ENCODE measurements around the gene JPH4.

JPH4 gene

DNA sequence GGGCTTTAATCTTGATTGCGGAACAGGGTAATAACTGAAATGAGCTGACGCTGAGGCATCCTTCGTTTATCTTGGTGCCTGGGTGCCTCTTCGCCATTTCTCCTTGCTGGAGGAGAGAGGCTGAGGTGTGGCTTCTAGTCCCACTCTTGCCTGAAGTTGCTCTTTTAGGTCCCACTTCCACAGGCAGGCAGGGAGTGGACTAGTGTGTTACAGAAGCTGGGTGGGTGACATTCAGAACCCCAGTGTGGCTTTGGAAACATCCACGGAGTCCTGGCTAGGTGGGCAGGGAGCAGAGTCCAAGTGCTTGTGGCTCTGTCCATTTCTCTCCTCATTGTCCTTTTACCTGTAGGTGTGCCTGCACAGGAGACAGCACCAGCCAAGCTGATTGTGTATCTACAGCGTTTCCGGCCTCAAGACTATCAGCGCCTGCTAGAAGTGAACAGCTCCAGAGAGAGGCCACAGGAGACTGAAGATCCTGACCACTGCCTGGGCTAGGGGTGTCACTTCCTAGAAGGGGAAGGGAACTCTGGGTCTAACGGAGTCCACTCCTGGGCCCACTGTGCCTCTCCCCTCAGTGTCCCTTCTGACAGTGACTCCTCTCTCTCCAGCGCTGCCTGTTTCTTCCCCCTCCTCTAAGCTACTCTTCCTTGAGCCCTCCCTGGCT lies 20.1 kb downstream of the JPH4 start:
- H3K4me3 ChIP-seq (ENCODE audit: low read depth, low read length) = no peak overlapping the region
- no peak for DNase-seq (ENCODE audit: low read depth)
- TF ChIP-seq POLR2A (IDR thresholded peaks at IDR 0.05; ENCODE audit: extremely low read depth, insufficient read length) = no peak
- TF ChIP-seq MYC (IDR thresholded peaks at IDR 0.05; ENCODE audit: low read depth, low read length) = no peak
- TF ChIP-seq, protein P1, sequence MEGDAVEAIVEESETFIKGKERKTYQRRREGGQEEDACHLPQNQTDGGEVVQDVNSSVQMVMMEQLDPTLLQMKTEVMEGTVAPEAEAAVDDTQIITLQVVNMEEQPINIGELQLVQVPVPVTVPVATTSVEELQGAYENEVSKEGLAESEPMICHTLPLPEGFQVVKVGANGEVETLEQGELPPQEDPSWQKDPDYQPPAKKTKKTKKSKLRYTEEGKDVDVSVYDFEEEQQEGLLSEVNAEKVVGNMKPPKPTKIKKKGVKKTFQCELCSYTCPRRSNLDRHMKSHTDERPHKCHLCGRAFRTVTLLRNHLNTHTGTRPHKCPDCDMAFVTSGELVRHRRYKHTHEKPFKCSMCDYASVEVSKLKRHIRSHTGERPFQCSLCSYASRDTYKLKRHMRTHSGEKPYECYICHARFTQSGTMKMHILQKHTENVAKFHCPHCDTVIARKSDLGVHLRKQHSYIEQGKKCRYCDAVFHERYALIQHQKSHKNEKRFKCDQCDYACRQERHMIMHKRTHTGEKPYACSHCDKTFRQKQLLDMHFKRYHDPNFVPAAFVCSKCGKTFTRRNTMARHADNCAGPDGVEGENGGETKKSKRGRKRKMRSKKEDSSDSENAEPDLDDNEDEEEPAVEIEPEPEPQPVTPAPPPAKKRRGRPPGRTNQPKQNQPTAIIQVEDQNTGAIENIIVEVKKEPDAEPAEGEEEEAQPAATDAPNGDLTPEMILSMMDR (IDR thresholded peaks at IDR 0.05; ENCODE audit: low read depth, low read length) = no peak
- TF ChIP-seq, protein P2, sequence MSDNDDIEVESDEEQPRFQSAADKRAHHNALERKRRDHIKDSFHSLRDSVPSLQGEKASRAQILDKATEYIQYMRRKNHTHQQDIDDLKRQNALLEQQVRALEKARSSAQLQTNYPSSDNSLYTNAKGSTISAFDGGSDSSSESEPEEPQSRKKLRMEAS (IDR thresholded peaks at IDR 0.05; ENCODE audit: low read depth, low read length) = no peak

DNA sequence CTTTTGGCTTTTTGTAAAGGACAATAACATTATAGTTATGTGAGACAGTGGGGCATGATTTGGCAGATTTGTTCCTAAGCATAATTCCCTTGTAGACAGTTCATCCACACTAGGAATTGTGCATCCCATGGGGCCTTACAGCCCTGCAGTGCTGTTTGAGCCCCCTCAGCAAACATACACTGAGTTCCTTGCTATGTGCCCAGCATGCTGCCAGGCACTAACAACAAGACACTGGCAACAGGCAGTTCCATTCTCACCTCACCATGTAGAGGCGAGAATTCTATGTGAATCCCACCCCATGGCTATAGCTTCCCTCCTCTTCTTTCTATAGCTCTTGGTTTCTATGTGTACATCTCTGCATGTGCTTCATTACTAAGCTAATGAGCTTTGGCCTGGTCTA lies 20.6 kb downstream of the JPH4 start:
- H3K4me3 ChIP-seq (ENCODE audit: low read depth, low read length) = no peak overlapping the region
- no peak for DNase-seq (ENCODE audit: low read depth)
- TF ChIP-seq, protein P2 (IDR thresholded peaks at IDR 0.05; ENCODE audit: low read depth, low read length) = no peak
- no peak for TF ChIP-seq MYC (IDR thresholded peaks at IDR 0.05; ENCODE audit: low read depth, low read length)
- TF ChIP-seq, protein P1 (IDR thresholded peaks at IDR 0.05; ENCODE audit: low read depth, low read length) = no peak
- no peak for TF ChIP-seq POLR2A (IDR thresholded peaks at IDR 0.05; ENCODE audit: extremely low read depth, insufficient read length)

DNA sequence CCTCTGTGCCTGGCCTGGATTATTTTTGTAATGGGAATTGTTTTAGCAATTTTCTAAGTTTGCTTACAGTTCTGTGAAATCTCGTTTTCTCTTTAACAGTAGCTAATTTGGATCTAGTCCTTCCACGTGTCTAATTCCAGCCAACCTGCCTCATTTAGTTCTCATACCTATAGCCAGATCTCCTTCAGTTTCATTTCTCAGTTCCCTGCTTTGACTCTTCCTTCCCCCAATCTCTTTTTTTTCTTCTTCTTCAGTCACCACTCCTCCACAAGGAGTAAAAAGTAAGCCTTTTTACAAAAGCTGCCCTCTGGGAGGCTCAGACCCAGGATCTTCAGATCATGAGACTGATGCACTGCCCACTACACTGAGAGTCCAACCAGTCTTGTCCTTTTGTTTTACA lies 21.1 kb downstream of the JPH4 start:
- peak overlapping the region; percentile 85 for H3K4me3 ChIP-seq (ENCODE audit: low read depth, low read length)
- TF ChIP-seq, protein P1 (IDR thresholded peaks at IDR 0.05; ENCODE audit: low read depth, low read length) = no peak
- TF ChIP-seq, protein P2 (IDR thresholded peaks at IDR 0.05; ENCODE audit: low read depth, low read length) = no peak
- TF ChIP-seq POLR2A (IDR thresholded peaks at IDR 0.05; ENCODE audit: extremely low read depth, insufficient read length) = no peak
- no peak for TF ChIP-seq MYC (IDR thresholded peaks at IDR 0.05; ENCODE audit: low read depth, low read length)
- no peak for DNase-seq (ENCODE audit: low read depth)

GRCh38 chr14:23556700-23557440 lies 21.7 kb downstream of the JPH4 start:
- peak; percentile 58 for DNase-seq (ENCODE audit: low read depth)
- TF ChIP-seq, protein P1 (IDR thresholded peaks at IDR 0.05; ENCODE audit: low read depth, low read length) = no peak
- no peak for TF ChIP-seq POLR2A (IDR thresholded peaks at IDR 0.05; ENCODE audit: extremely low read depth, insufficient read length)
- TF ChIP-seq MYC (IDR thresholded peaks at IDR 0.05; ENCODE audit: low read depth, low read length) = no peak
- TF ChIP-seq, protein P2 (IDR thresholded peaks at IDR 0.05; ENCODE audit: low read depth, low read length) = no peak

GRCh38 chr14:23555882-23556699 lies 22.5 kb downstream of the JPH4 start, which contains the start of gene THTPA:
Gene THTPA, plus strand, starts transcription at chr14:23556271. Its CDS starts 487 bp downstream, at chr14:23556758.
- TF ChIP-seq POLR2A (IDR thresholded peaks at IDR 0.05; ENCODE audit: extremely low read depth, insufficient read length) (peak; percentile 54), MYC (IDR thresholded peaks at IDR 0.05; ENCODE audit: low read depth, low read length) (peak; percentile 68)
- TF ChIP-seq, protein P1 (IDR thresholded peaks at IDR 0.05; ENCODE audit: low read depth, low read length) = no peak
- TF ChIP-seq, protein P2 (IDR thresholded peaks at IDR 0.05; ENCODE audit: low read depth, low read length) = peak; percentile 71
- peak within 1 kb of the TSS; percentile 85 for H3K4me3 ChIP-seq (ENCODE audit: low read depth, low read length)
- DNase-seq (ENCODE audit: low read depth) = peak; percentile 88

More at GRCh38 chr14:23556700-23557440, 21.7 kb downstream of the JPH4 start:
- H3K4me3 ChIP-seq (ENCODE audit: low read depth, low read length) = peak overlapping the region; percentile 85
